ENCODE measurements around the gene F7. TPM values are rescaled to one million over a fixed set of nuclear protein-coding genes. Genes with fewer than 3 reads are reported as not detected.
"Not testable (repeated sequence)": the region's sequence is repeated elsewhere in the genome, so short reads cannot be mapped to it uniquely, and the experiment has no call there.

Gene F7
- total RNA-seq: not detected in 2 replicates

- no peak for DNase-seq (ENCODE audit: low read depth in 2 of 2)
Measured at GRCh38 chr13:113105032-113105920, at the start of gene F7. Gene F7, plus strand, starts transcription at chr13:113105791. Its CDS starts 51 bp downstream, at chr13:113105842.

GRCh38 chr13:113057084-113057483 is 48.5 kb upstream of the F7 start:
- DNase-seq (ENCODE audit: low read depth in 2 of 2): no peak

DNA sequence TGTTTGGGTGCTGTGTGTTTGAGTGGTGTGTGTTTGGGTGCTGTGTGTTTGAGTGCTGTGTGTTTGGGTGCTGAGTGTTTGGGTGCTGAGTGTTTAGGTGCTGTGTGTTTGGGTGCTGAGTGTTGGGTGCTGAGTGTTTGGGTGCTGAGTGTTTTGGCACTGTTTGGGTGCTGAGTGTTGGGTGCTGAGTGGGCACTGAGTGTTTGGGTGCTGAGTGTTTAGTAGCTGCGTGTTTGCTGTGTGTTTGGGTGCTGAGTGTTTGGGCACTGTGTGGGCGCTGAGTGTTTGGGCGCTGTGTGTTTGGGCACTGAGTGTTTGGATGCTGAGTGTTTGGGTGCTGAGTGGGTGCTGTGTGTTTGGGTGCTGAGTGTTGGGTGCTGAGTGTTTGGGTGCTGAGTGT is 48.0 kb upstream of the F7 start:
- not testable (repeated sequence) for DNase-seq (ENCODE audit: low read depth in 2 of 2)

DNA sequence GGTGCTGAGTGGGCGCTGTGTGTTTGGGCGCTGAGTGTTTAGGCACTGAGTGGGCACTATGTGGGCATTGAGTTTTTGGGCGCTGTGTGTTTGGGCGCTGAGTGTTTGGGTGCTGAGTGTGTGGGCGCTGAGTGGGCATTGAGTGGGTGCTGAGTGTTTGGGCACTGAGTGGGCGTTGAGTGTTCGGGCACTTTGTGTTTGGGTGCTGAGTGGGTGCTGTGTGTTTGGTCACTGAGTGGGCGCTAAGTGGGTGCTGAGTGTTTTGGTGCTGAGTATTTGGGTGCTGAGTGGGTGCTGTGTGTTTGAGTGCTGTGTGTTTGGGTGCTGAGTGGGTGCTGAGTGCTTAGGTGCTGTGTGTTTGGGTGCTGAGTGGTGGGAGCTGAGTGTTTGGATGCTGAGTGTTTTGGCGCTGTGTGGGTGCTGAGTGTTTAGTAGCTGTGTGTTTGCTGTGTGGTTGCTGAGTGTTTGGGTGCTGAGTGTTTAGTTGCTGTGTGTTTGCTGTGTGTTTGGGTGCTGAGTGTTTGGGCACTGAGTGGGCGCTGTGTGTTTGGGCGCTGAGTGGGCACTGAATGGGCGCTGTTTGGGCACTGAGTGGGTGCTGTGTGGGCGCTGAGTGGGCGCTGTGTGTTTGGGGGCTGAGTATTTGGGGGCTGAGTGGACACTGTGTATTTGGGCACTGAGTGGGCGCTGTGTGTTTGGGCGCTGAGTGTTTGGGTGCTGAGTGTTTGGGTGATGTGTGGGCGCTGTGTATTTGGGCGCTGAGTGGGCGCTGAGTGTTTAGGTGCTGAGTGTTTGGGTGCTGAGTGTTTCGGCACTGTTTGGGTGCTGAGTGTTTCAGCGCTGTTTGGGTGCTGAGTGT is 47.2 kb upstream of the F7 start:
- DNase-seq (ENCODE audit: low read depth in 2 of 2): no peak

- no peak for DNase-seq (ENCODE audit: low read depth in 2 of 2)
Measured at GRCh38 chr13:113058988-113059850, 46.4 kb upstream of the F7 start.

- no peak for DNase-seq (ENCODE audit: low read depth in 2 of 2)
Measured at GRCh38 chr13:113059891-113060290, 45.7 kb upstream of the F7 start.

DNA sequence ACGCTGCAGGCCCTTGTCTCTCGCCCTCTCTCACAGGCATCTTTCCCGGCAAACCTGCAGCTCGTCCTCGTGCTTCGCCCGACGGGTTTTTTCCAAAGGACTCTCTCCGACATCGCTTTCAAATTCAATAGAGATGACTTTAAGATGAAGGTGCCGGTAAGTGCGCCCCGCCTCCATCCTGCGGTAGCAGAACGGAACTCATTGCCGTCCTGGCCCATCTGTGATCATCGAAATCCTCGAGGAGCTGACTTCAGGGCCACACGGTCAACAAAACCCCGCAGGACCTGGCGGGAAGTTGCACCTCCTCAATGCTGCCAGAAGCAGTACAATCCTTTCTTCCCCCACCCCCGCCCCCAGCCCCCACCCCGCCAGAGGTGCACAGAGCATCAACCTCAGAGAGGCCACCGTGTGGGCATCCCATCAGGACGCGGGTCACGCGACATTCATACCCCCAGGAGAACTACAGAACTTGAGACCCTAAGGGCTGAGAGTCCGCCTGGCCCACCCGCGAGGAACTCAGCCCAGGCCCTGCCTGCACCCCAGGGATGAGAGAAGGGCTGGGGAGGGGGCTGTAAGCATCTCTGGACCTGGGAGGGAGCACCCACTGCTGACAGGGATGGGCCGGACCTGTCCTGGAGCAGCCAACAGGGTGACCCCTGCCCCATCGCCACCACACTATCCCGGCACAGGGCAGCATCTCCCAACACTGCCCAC is 44.9 kb upstream of the F7 start:
- no peak for DNase-seq (ENCODE audit: low read depth in 2 of 2)

- no peak for DNase-seq (ENCODE audit: low read depth in 2 of 2)
Measured at GRCh38 chr13:113061271-113061625, 44.3 kb upstream of the F7 start.

GRCh38 chr13:113061796-113062425 is 43.7 kb upstream of the F7 start:
- DNase-seq (ENCODE audit: low read depth in 2 of 2): no peak

DNA sequence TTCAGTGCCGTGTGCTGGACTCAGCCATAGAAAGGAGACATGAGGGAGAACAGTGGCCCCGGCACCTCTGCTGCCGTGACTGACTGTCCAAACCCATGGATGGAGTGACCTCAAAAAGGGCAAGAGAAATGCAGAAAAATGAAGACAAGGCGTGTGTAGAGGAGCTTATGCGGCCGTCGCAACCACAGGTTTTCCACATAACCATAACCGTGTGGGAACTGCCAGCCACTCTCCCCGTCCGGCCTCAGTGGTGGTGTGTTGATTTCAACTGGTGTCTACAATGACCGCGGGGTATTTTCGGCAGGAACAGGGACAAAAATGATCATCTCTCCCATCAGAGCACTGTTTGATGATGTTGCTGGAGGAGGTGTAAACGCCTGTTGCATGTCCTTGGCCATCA is 42.9 kb upstream of the F7 start:
- DNase-seq (ENCODE audit: low read depth in 2 of 2): no peak

DNA sequence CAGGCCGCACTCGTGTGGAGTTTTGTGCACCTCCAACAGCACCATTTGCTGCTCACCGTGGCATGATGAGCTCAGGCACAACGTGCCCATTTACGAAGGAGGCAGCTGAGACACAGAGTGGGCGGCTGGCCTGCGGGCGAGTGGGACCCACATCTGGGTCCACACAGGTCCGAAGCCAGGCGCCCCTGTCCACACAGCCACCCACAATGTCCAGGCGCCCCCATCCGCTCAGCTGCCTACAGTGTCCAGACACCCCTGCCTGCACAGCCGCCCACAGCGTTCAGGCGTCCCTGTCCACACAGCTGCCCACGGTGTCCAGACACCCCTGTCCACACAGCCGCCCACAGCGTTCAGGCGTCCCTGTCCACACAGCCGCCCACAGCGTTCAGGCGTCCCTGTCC is 42.5 kb upstream of the F7 start:
- DNase-seq (ENCODE audit: low read depth in 2 of 2): no peak

DNA sequence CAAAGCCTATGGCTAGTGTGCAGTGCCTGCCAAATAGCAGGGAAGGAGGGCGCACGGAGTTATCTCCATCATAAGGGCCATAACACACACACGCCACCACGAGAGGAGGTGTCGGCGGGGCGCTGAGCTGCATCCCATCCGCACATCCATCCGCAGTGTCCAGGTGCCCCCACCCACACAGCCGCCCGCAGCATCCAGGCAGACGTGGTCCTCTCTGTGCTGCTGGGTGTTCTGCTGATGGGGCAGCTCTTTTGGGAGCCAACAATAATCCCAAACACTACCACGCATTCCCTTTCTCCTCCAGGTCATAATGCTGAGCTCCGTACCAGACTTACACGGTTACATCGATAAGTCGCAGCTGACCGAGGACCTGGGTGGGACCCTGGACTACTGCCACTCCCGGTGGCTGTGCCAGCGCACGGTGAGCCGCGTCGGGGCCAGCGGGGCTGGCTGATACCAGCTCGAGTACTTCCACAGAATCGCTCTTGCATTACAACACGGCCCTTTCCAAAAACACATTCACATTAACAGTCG is 41.5 kb upstream of the F7 start:
- no peak for DNase-seq (ENCODE audit: low read depth in 2 of 2)

DNA sequence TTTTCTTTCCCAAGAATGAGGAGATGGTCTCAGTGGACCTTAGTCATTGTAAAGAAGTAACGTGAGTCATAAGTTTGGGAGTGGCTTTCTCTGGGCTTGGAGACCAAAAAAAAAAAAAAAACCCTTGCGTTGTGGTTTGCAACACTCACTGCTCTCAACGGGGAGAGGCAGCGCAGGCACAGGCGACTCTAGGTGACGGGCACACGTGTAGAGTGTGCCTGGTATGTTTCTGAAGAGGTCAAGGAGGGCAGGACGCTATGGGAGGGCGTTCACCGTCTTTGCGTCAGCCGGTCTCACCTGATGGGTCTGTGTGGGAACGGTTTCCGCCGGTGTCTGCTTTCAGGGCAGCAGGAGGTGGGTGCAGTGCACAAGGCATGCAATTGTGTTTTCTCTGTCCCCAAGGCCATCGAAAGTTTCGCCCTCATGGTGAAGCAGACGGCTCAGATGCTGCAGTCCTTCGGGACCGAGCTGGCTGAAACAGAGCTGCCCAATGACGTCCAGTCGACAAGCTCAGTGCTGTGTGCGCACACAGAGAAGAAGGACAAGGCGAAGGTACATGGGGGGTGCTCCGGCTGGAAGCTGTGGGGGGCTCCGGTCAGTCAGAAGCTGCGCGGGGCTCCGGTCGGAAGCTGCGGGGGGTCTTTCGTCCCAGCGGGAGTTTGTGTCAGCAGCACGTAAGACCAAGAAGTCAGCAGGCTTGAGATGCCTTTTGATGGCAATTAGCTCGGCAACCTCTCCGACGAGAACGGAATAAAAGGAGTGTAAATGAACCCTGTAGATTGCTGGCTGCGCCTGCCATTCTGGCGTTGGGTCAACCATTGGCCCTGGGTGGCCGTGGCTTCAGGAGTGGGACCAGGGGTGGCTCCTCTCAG is 40.8 kb upstream of the F7 start:
- DNase-seq (ENCODE audit: low read depth in 2 of 2): no peak

- no peak for DNase-seq (ENCODE audit: low read depth in 2 of 2)
Measured at GRCh38 chr13:113065406-113066141, 40.0 kb upstream of the F7 start.

- DNase-seq (ENCODE audit: low read depth in 2 of 2): no peak
Measured at GRCh38 chr13:113066142-113066455, 39.5 kb upstream of the F7 start.

GRCh38 chr13:113066746-113067145 is 38.8 kb upstream of the F7 start:
- DNase-seq (ENCODE audit: low read depth in 2 of 2): no peak

GRCh38 chr13:113069861-113070805 is 35.5 kb upstream of the F7 start:
- DNase-seq (ENCODE audit: low read depth in 2 of 2): no peak

GRCh38 chr13:113070855-113071254 is 34.7 kb upstream of the F7 start:
- no peak for DNase-seq (ENCODE audit: low read depth in 2 of 2)
